ENCODE measurements around the gene PARK7. TPM values are rescaled to one million over a fixed set of nuclear protein-coding genes. Genes with fewer than 3 reads are reported as not detected.

The PARK7 gene
- total RNA-seq, 1 donor from 2014 or later, result 249 TPM

- DNase-seq (ENCODE audit: low spot score) (no peak), ATAC-seq (no peak)
- intact Hi-C loops (cut with DNase I), result loop anchor here (10.0 kb wide), 1 partner anchor 343 kb away; the partner anchor contains the start of gene SLC45A1
These were observed 10.8 kb downstream of the PARK7 start for GRCh38 chr1:7972285-7972684.

GRCh38 chr1:7973086-7973485 lies 11.6 kb downstream of the PARK7 start:
- intact Hi-C loops (cut with DNase I), result loop anchor here (10.0 kb wide), 1 partner anchor 342 kb away; the partner anchor contains the start of gene SLC45A1
- DNase-seq (ENCODE audit: low spot score) (no peak), ATAC-seq (no peak)

- intact Hi-C loops (cut with DNase I), result loop anchor here (10.0 kb wide), 1 partner anchor 339 kb away; the partner anchor contains the start of gene SLC45A1
- DNase-seq (ENCODE audit: low spot score), result peak; percentile 79
- peak; percentile 93 for ATAC-seq
These were observed 13.8 kb downstream of the PARK7 start for GRCh38 chr1:7975212-7975865.

GRCh38 chr1:7980984-7981383 lies 19.5 kb downstream of the PARK7 start:
- DNase-seq (ENCODE audit: low spot score) (no peak), ATAC-seq (no peak)
- intact Hi-C loops (cut with DNase I), result no loop called here

- ATAC-seq (peak; percentile 12), DNase-seq (ENCODE audit: low spot score) (no peak)
- intact Hi-C loops (cut with DNase I), result no loop called here
These were observed 21.7 kb downstream of the PARK7 start for GRCh38 chr1:7983086-7983778.

- DNase-seq (ENCODE audit: low spot score) (no peak), ATAC-seq (no peak)
- intact Hi-C loops (cut with DNase I), result no loop called here
These were observed 23.3 kb downstream of the PARK7 start for GRCh38 chr1:7984811-7985210.

- peak; percentile 37 for DNase-seq (ENCODE audit: low spot score)
- intact Hi-C loops (cut with DNase I), result no loop called here
These were observed 24.5 kb downstream of the PARK7 start for GRCh38 chr1:7985851-7986612.

GRCh38 chr1:7987528-7987927 lies 26.0 kb downstream of the PARK7 start:
- no peak for DNase-seq (ENCODE audit: low spot score)
- intact Hi-C loops (cut with DNase I), result no loop called here
- no peak for ATAC-seq

More at GRCh38 chr1:7985851-7986612, 24.5 kb downstream of the PARK7 start:
- ATAC-seq, result no peak

GRCh38 chr1:7988576-7988975 lies 27.1 kb downstream of the PARK7 start:
- ATAC-seq (no peak), DNase-seq (ENCODE audit: low spot score) (no peak)
- intact Hi-C loops (cut with DNase I), result no loop called here

GRCh38 chr1:7989762-7990428 lies 28.4 kb downstream of the PARK7 start:
- ATAC-seq (peak; percentile 42), DNase-seq (ENCODE audit: low spot score) (no peak)
- intact Hi-C loops (cut with DNase I), result no loop called here

GRCh38 chr1:7991504-7992440 lies 30.3 kb downstream of the PARK7 start:
- no peak for DNase-seq (ENCODE audit: low spot score)
- intact Hi-C loops (cut with DNase I), result no loop called here
- no peak for ATAC-seq

- DNase-seq (ENCODE audit: low spot score), result no peak
- intact Hi-C loops (cut with DNase I), result no loop called here
- no peak for ATAC-seq
These were observed 31.4 kb downstream of the PARK7 start for GRCh38 chr1:7992885-7993284.

- intact Hi-C loops (cut with DNase I), result no loop called here
- no peak for DNase-seq (ENCODE audit: low spot score)
- ATAC-seq, result no peak
These were observed 32.3 kb downstream of the PARK7 start for GRCh38 chr1:7993593-7994479.

GRCh38 chr1:7994827-7995226 lies 33.3 kb downstream of the PARK7 start:
- DNase-seq (ENCODE audit: low spot score) (no peak), ATAC-seq (no peak)
- intact Hi-C loops (cut with DNase I), result no loop called here

- no peak for ATAC-seq
- DNase-seq (ENCODE audit: low spot score), result no peak
- intact Hi-C loops (cut with DNase I), result no loop called here
These were observed 33.9 kb downstream of the PARK7 start for GRCh38 chr1:7995437-7995836.

GRCh38 chr1:8002329-8002910 lies 40.9 kb downstream of the PARK7 start:
- no peak for ATAC-seq
- no peak for DNase-seq (ENCODE audit: low spot score)
- intact Hi-C loops (cut with DNase I), result no loop called here

- DNase-seq (ENCODE audit: low spot score) (no peak), ATAC-seq (no peak)
- intact Hi-C loops (cut with DNase I), result no loop called here
These were observed 41.4 kb downstream of the PARK7 start for GRCh38 chr1:8002921-8003320.

Measured in sciatic nerve (tissue), 2 donors.